OCI-LY7 (cell line): ENCODE measurements around the gene ATP5PD. TPM values are rescaled to one million over a fixed set of nuclear protein-coding genes. Genes with fewer than 3 reads are reported as not detected.
A peak's percentile ranks its signal among the peaks of the same experiment; 100 is the strongest.

Source experiments
- BruUV-seq: library from RNA; stranded (reverse); fragments of 400-500 nt; replicated peaks from 2 replicates; lab custom pipeline; 2021; lab: Mats Ljungman, UMichigan
- CTCF ChIA-PET: fragments of 300-600 bp; sonication (Branson Sonifier 250); formaldehyde crosslinking; loops from one replicate; lab custom pipeline; 2022; ENCODE audit warnings: antibody characterized with exemption; ENCODE audit not compliant: unreplicated experiment; lab: Charles Lee
- POLR2A ChIA-PET: fragments of 300-600 bp; sonication (Branson Sonifier 250); formaldehyde crosslinking; loops from one replicate; lab custom pipeline; 2022; ENCODE audit warnings: antibody characterized with exemption; lab: Charles Lee
- DNase-seq: peaks from one replicate; pipeline ENCODE4 v3.0.0-alpha.2; 2015; ENCODE audit warnings: low spot score
- H2AFZ ChIP-seq: fragments of 200-600 bp; sonication (generic), shearing (Covaris generic); 2 replicates; pipeline ENCODE4 v1.6.1; 2014; ENCODE audit warnings: mild to moderate bottlenecking, antibody characterized with exemption, low read length, moderate library complexity
- H3K27ac ChIP-seq: fragments of 200-600 bp; sonication (generic); 2 replicates; pipeline ENCODE4 v1.5.1; 2014; ENCODE audit warnings: mixed run types, low read depth, mild to moderate bottlenecking, moderate library complexity, low read length, inconsistent platforms; ENCODE audit not compliant: poor library complexity, severe bottlenecking
- H3K36me3 ChIP-seq: fragments of 200-600 bp; sonication (generic); 2 replicates; pipeline ENCODE4 v1.6.1; 2014; ENCODE audit warnings: mild to moderate bottlenecking, antibody characterized with exemption, low read length, moderate library complexity, mixed read lengths; ENCODE audit not compliant: insufficient read depth
- H3K4me1 ChIP-seq: fragments of 200-600 bp; sonication (generic); 2 replicates; pipeline ENCODE4 v1.5.1; 2014; ENCODE audit warnings: mild to moderate bottlenecking, low read length; ENCODE audit not compliant: insufficient read depth, poor library complexity, severe bottlenecking
- H3K4me2 ChIP-seq: fragments of 200-600 bp; sonication (generic); 2 replicates; pipeline ENCODE4 v1.6.1; 2014; ENCODE audit warnings: mild to moderate bottlenecking, low read length
- H3K4me3 ChIP-seq: fragments of 200-600 bp; sonication (generic); 2 replicates; pipeline ENCODE4 v1.5.1; 2014; ENCODE audit warnings: mild to moderate bottlenecking, low read depth, low read length; ENCODE audit not compliant: poor library complexity, severe bottlenecking
- H3K79me2 ChIP-seq: fragments of 200-600 bp; sonication (generic); 2 replicates; pipeline ENCODE4 v1.6.1; 2016; ENCODE audit warnings: low read depth, mild to moderate bottlenecking, low read length, moderate library complexity, mixed read lengths; ENCODE audit not compliant: insufficient read depth
- H3K9me2 ChIP-seq: fragments of 200-600 bp; sonication (generic); 2 replicates; pipeline ENCODE4 v1.6.1; 2016; ENCODE audit warnings: mild to moderate bottlenecking, low read length, mixed read lengths; ENCODE audit not compliant: insufficient read depth
- H3K9me3 ChIP-seq: fragments of 200-600 bp; sonication (generic); 2 replicates; pipeline ENCODE4 v1.6.1; 2014; ENCODE audit warnings: mild to moderate bottlenecking, mixed run types, low read length, mixed read lengths
- H4K20me1 ChIP-seq: fragments of 200-600 bp; sonication (generic); 2 replicates; pipeline ENCODE4 v1.6.1; 2014; ENCODE audit warnings: mild to moderate bottlenecking, antibody characterized with exemption, low read length, moderate library complexity, mixed read lengths; ENCODE audit not compliant: insufficient read depth
- CTCF ChIP-seq: fragments of 200-600 bp; sonication (generic); conservative IDR thresholded peaks from 2 replicates; pipeline ENCODE4 v1.5.1; 2014; ENCODE audit warnings: mild to moderate bottlenecking, antibody characterized with exemption, low read length, moderate library complexity, mixed read lengths
- EZH2phosphoT487 ChIP-seq: fragments of 200-600 bp; sonication (generic); IDR thresholded peaks from 2 replicates; pipeline ENCODE4 v1.6.1; 2018; ENCODE audit warnings: low read depth, borderline replicate concordance, mild to moderate bottlenecking, mixed run types, antibody characterized with exemption, low read length, moderate library complexity, mixed read lengths
- intact Hi-C: fragments of 100-400 bp; cut with micrococcal nuclease; formaldehyde crosslinking; loops from one replicate; pipeline ENCODE4 v1.10.0; 2022; ENCODE audit not compliant: unreplicated experiment
- total RNA-seq, 2 experiments: library from RNA; depleted of rRNA in 1 of 2; stranded (reverse); fragments of >200 nt in 1 of 2; shearing (Covaris generic) in 1 of 2; gene quantifications; 2 replicates each; pipeline ENCODE4 v1.2.3, GENCODE V29; 2014 to 2022

Gene ATP5PD
- total RNA-seq, 2 experiments from 2014 or later = 301 to 317 TPM

GRCh38 chr17:75019710-75020109 lies 27.1 kb downstream of the ATP5PD start:
- no TSS peak for BruUV-seq
- H3K79me2 ChIP-seq = peaks cover 3% of the 10 kb centered on the region
- DNase-seq = no peak
- H3K4me1 ChIP-seq = no peaks in the 10 kb centered on the region
- H4K20me1 ChIP-seq = no peaks in the 10 kb centered on the region
- no peak overlapping the region for H3K27ac ChIP-seq
- H3K36me3 ChIP-seq = peaks cover 80% of the 10 kb centered on the region
- no peak overlapping the region for H3K4me2 ChIP-seq
- ChIA-PET CTCF (no interaction called here), POLR2A (interaction anchor here (0.6 to 1.2 kb wide), 2 partner anchors 10 to 32 kb away, joined by 3 read pairs; partner anchors contain the start of gene CDR2L)
- H3K4me3 ChIP-seq = no peak overlapping the region
- H2AFZ ChIP-seq = no peak overlapping the region
- no peak for TF ChIP-seq CTCF
- no peak for TF ChIP-seq EZH2phosphoT487
- intact Hi-C loops = no loop called here
- H3K9me2 ChIP-seq = no peaks in the 10 kb centered on the region
- 0 out of 2 replicates have a peak, but pooled peaks cover under 1% of the 10 kb centered on the region for H3K9me3 ChIP-seq

GRCh38 chr17:75019146-75019545 lies 27.6 kb downstream of the ATP5PD start:
- Histone ChIP-seq H2AFZ (no peak overlapping the region), H3K4me3 (no peak overlapping the region), H3K36me3 (peaks cover 75% of the 10 kb centered on the region), H3K27ac (no peak overlapping the region), H3K9me2 (no peaks in the 10 kb centered on the region), H3K4me1 (no peaks in the 10 kb centered on the region), H3K9me3 (no peaks in the 10 kb centered on the region), H3K79me2 (peaks cover 8% of the 10 kb centered on the region), H4K20me1 (no peaks in the 10 kb centered on the region), H3K4me2 (no peak overlapping the region)
- BruUV-seq = no TSS peak
- ChIA-PET CTCF (no interaction called here), POLR2A (interaction anchor here (1.2 kb wide), 1 partner anchor 32 kb away, joined by 3 read pairs; the partner anchor contains the start of gene CDR2L)
- intact Hi-C loops = no loop called here
- no peak for TF ChIP-seq EZH2phosphoT487
- no peak for TF ChIP-seq CTCF
- DNase-seq = no peak

- H3K4me3 ChIP-seq = peak overlapping the region; percentile 73
- peak overlapping the region; percentile 54 for H3K27ac ChIP-seq
- peaks cover 21% of the 10 kb centered on the region for H3K79me2 ChIP-seq
- ChIA-PET CTCF (interaction anchor here (0.7 to 3.2 kb wide), 9 partner anchors 11 to 192 kb away, joined by 3 to 26 read pairs (median 3); partner anchors contain the start of genes ATP5PD and KCTD2), POLR2A (interaction anchor here (0.6 to 3.4 kb wide), 24 partner anchors 9 to 529 kb away, joined by 3 to 27 read pairs (median 5); partner anchors contain the start of genes ATP5PD, FDXR, HID1 and KCTD2)
- H4K20me1 ChIP-seq = no peaks in the 10 kb centered on the region
- H3K4me1 ChIP-seq = peaks cover 16% of the 10 kb centered on the region
- intact Hi-C loops = loop anchor here (1.0 to 5.0 kb wide), 2 partner anchors 34 to 94 kb away; partner anchors contain the start of genes ARMC7 and KCTD2
- TF ChIP-seq EZH2phosphoT487 = no peak
- TF ChIP-seq CTCF = no peak
- H3K36me3 ChIP-seq = peaks cover 20% of the 10 kb centered on the region
- H3K4me2 ChIP-seq = peak overlapping the region; percentile 86
- no TSS peak for BruUV-seq
- DNase-seq = no peak
- no peaks in the 10 kb centered on the region for H3K9me2 ChIP-seq
- no peaks in the 10 kb centered on the region for H3K9me3 ChIP-seq
- peak overlapping the region; percentile 90; the same call in 1 of the 2 replicates for H2AFZ ChIP-seq
These were observed 33.6 kb downstream of the ATP5PD start for GRCh38 chr17:75013092-75013559.
